Cerebellar cortex (tissue), 1 donor: ENCODE data around the gene HSD3B1.
"Not testable (repeated sequence)": the region's sequence is repeated elsewhere in the genome, so short reads cannot be mapped to it uniquely, and the experiment has no call there.

Source experiments
- DNase-seq: peaks from one replicate; pipeline ENCODE4 v3.0.0-alpha.2; 2015; ENCODE audit warnings: low spot score

The HSD3B1 gene

GRCh38 chr1:119490925-119491324 lies 16.1 kb upstream of the HSD3B1 start:
- DNase-seq: no peak

- DNase-seq: no peak
Observed at GRCh38 chr1:119492763-119493162, 14.2 kb upstream of the HSD3B1 start.

GRCh38 chr1:119504831-119505230 lies 2.2 kb upstream of the HSD3B1 start:
- no peak for DNase-seq

GRCh38 chr1:119510046-119510445 lies 3.0 kb downstream of the HSD3B1 start:
- DNase-seq: no peak

- no peak for DNase-seq
Observed at GRCh38 chr1:119515221-119515620, 8.2 kb downstream of the HSD3B1 start.

- DNase-seq: no peak
Observed at GRCh38 chr1:119516247-119516646, 9.2 kb downstream of the HSD3B1 start.

GRCh38 chr1:119516680-119517079 lies 9.7 kb downstream of the HSD3B1 start:
- no peak for DNase-seq

GRCh38 chr1:119517667-119518066 lies 10.7 kb downstream of the HSD3B1 start:
- not testable (repeated sequence) for DNase-seq

- DNase-seq: no peak
Observed at GRCh38 chr1:119531606-119532323, 24.8 kb downstream of the HSD3B1 start.

GRCh38 chr1:119532324-119532910 lies 25.4 kb downstream of the HSD3B1 start:
- no peak for DNase-seq

GRCh38 chr1:119535381-119535780 lies 28.4 kb downstream of the HSD3B1 start:
- DNase-seq: no peak

GRCh38 chr1:119537966-119538365 lies 31.0 kb downstream of the HSD3B1 start:
- no peak for DNase-seq

- DNase-seq: no peak
Observed at GRCh38 chr1:119539636-119540035, 32.6 kb downstream of the HSD3B1 start.

- DNase-seq: no peak
Observed at GRCh38 chr1:119541389-119541788, 34.4 kb downstream of the HSD3B1 start.

- no peak for DNase-seq
Observed at GRCh38 chr1:119542492-119542946, 35.5 kb downstream of the HSD3B1 start.

- DNase-seq: peak; percentile 1
Observed at GRCh38 chr1:119544165-119544762, 37.3 kb downstream of the HSD3B1 start.

- DNase-seq: no peak
Observed at GRCh38 chr1:119546641-119547040, 39.6 kb downstream of the HSD3B1 start.

GRCh38 chr1:119547306-119547705 lies 40.3 kb downstream of the HSD3B1 start:
- DNase-seq: no peak

GRCh38 chr1:119547805-119548204 lies 40.8 kb downstream of the HSD3B1 start:
- no peak for DNase-seq

GRCh38 chr1:119549719-119550132 lies 42.7 kb downstream of the HSD3B1 start:
- DNase-seq: peak; percentile 55

GRCh38 chr1:119550381-119550780 lies 43.4 kb downstream of the HSD3B1 start:
- no peak for DNase-seq

GRCh38 chr1:119551218-119551617 lies 44.2 kb downstream of the HSD3B1 start:
- DNase-seq: no peak

GRCh38 chr1:119552656-119553055 lies 45.6 kb downstream of the HSD3B1 start:
- DNase-seq: not testable (repeated sequence)
